ENCODE data around the gene IPO9. TPM values are rescaled to one million over a fixed set of nuclear protein-coding genes. Genes with fewer than 3 reads are reported as not detected.
A peak's percentile ranks its signal among the peaks of the same experiment; 100 is the strongest.

IPO9 gene
- total and polyA plus RNA-seq, 2 of the 4 experiments (the other 2 are of a cell fraction) = 14.0 to 23.4 TPM

DNA sequence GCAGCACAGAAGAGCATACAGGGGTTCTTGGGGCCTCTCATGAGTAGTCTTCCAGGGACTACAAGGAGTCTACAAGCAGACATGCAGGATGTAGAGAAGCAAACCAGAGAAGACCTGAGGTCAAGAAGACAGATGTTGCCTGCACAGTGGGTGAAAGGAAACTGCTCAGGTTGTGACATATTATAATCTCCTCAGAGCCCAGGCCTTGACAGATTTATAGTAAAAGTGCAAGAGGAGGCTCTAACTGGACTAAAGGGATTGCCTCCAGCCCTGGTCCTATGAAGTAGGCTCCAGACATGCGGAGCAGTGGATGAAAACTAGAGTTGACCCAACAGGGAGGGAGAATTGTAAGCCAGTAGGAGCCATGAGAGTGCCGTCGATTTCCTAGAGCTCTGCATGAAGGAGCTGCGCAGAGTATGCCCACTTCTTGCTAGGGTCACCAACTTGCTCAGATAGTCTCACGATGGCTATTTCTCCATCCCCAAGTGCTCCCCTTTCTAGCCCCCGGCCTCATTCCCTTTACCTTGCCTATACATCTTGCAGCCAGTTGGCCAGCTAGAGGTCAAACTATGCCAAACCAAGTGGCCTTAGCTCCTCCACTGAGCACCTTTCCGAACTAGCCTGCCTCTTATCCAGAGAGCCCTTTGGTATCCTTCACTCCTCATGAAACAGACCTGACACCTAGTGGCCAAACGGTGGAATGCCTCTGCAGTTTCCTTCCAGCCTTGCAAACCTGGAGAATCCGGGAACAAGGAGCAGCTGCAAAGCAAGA, 36.2 kb upstream of the IPO9 start:
- no peak for TF ChIP-seq FOS (IDR thresholded peaks at IDR 0.05; ENCODE audit: low read depth, low read length)
- TF ChIP-seq, protein P1, sequence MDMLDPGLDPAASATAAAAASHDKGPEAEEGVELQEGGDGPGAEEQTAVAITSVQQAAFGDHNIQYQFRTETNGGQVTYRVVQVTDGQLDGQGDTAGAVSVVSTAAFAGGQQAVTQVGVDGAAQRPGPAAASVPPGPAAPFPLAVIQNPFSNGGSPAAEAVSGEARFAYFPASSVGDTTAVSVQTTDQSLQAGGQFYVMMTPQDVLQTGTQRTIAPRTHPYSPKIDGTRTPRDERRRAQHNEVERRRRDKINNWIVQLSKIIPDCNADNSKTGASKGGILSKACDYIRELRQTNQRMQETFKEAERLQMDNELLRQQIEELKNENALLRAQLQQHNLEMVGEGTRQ (IDR thresholded peaks at IDR 0.05; ENCODE audit: low read depth, low read length) = no peak
- peak; percentile 35; the same call in 1 of the 2 replicates for TF ChIP-seq POLR2A (IDR thresholded peaks at IDR 0.05; ENCODE audit: low read depth, low read length)
- TF ChIP-seq CTCF (conservative IDR thresholded peaks at IDR 0.05; ENCODE audit: low read depth, low read length) = peak; percentile 97
- TF ChIP-seq SMC3 (IDR thresholded peaks at IDR 0.05; ENCODE audit: low read depth, low read length) = peak; percentile 97
- TF ChIP-seq CHD1 (IDR thresholded peaks at IDR 0.05; ENCODE audit: low read depth, low read length) = no peak
- peak; percentile 99 for TF ChIP-seq RAD21 (IDR thresholded peaks at IDR 0.05; ENCODE audit: low read length)
- ATAC-seq (ENCODE audit: low read depth) = peak; percentile 84
- Histone ChIP-seq H2AK5ac (ENCODE audit: low read depth, low read length) (peak overlapping the region; percentile 92), H2AK9ac (replicated peaks; ENCODE audit: low read depth, low read length, poor library complexity) (peak overlapping the region; percentile 13), H2BK120ac (ENCODE audit: low read depth, low read length) (peak overlapping the region; percentile 89), H2BK15ac (ENCODE audit: low read depth, low read length) (peak overlapping the region; percentile 86; the same call in 2 of the 3 replicates), H4K91ac (ENCODE audit: insufficient read depth, low read depth, low read length) (peak overlapping the region; percentile 87), H3K36me3 (ENCODE audit: control insufficient read depth, insufficient read depth, low read length) (peaks cover 58% of the 10 kb centered on the region), H3K23ac (ENCODE audit: low read depth, low read length) (peak overlapping the region; percentile 5), H3K4me3 (ENCODE audit: insufficient read depth, low read depth, low read length) (no peak overlapping the region), H3K27me3 (ENCODE audit: control insufficient read depth, insufficient read depth, low read length) (no peaks in the 10 kb centered on the region), H3K27ac (ENCODE audit: insufficient read depth, low read length) (peak overlapping the region; percentile 69), H4K5ac (ENCODE audit: low read depth, low read length) (peak overlapping the region; percentile 66; the same call in 1 of the 2 replicates), H3K18ac (ENCODE audit: low read depth, low read length) (peak overlapping the region; percentile 11), H3K9ac (ENCODE audit: low read depth, low read length) (peak overlapping the region; percentile 51; the same call in 1 of the 2 replicates), H3K4me2 (ENCODE audit: low read depth, low read length) (no peak overlapping the region), H3K4me1 (ENCODE audit: control insufficient read depth, insufficient read depth, low read length) (peaks cover 32% of the 10 kb centered on the region), H3K56ac (ENCODE audit: extremely low read depth, insufficient read depth, low read length) (peak overlapping the region; percentile 13; the same call in 1 of the 2 replicates), H2AFZ (replicated peaks; ENCODE audit: low read length, poor library complexity) (peak overlapping the region; percentile 48), H2BK5ac (ENCODE audit: low read depth, low read length, poor library complexity, severe bottlenecking) (peak overlapping the region; percentile 81), H4K20me1 (ENCODE audit: insufficient read depth, low read length) (peaks cover 4% of the 10 kb centered on the region; the same call in 1 of the 2 replicates), H4K8ac (ENCODE audit: low read depth in 2 of 2, low read length in 2 of 2) (peak overlapping the region; percentile 68 to 90; a peak in 3 of 4 replicates), H3K79me1 (ENCODE audit: low read depth in 1 of 2, low read length in 2 of 2) (peaks cover 17 to 63% of the 10 kb centered on the region in 2 experiments), H3K9me3 (ENCODE audit: control insufficient read depth, insufficient read depth, low read length) (no peaks in the 10 kb centered on the region), H3K9me1 (ENCODE audit: insufficient read depth, low read length) (peaks cover 31% of the 10 kb centered on the region), H3K14ac (replicated peaks; ENCODE audit: low read depth, low read length) (peak overlapping the region; percentile 89), H2BK20ac (ENCODE audit: low read depth, low read length) (peak overlapping the region; percentile 82; the same call in 1 of the 2 replicates), H3K4ac (ENCODE audit: low read depth, low read length) (peak overlapping the region; percentile 80)
- WGBS, 2 experiments (ENCODE audit: extremely low coverage in 2 of 2, insufficient read length in 1 of 2) = 100% methylated on average over 3 of the region's 9 CpGs; no CpG with 5 or more reads in 1 of the 2 experiments
- ChIA-PET CTCF (interaction anchor here (0.6 to 3.5 kb wide), 16 partner anchors 22 to 262 kb away, joined by 3 to 28 read pairs (median 4); no protein-coding TSS in a partner anchor), POLR2A (ENCODE audit: unreplicated experiment) (no interaction called here)
- intact Hi-C loops (cut with micrococcal nuclease) = loop anchor here (1.0 to 5.0 kb wide), 5 partner anchors 45 to 262 kb away; no protein-coding TSS in a partner anchor
- in situ Hi-C loops (cut with MboI; ENCODE audit: low sequenced_read_pairs) = no loop called here
- DNase-seq = peak; percentile 85
- dilution Hi-C loops (cut with HindIII; ENCODE audit: low sequenced_read_pairs, unreplicated experiment) = no loop called here
- no TSS peak for BruUV-seq (replicated peaks)
